BJ (cell line): Measurements from ENCODE around the gene FFAR2. TPM values are rescaled to one million over a fixed set of nuclear protein-coding genes. Genes with fewer than 3 reads are reported as not detected.

Experiments used
- CTCF ChIA-PET: fragments of 350-600 bp; formaldehyde crosslinking; extraction: SDS; loops from one replicate; lab custom pipeline; 2021; ENCODE audit warnings: antibody characterized with exemption, inconsistent platforms; lab: Yijun Ruan, JAX
- POLR2A ChIA-PET: fragments of 300-600 bp; sonication (Branson Sonifier 250); formaldehyde crosslinking; extraction: SDS; loops from one replicate; lab custom pipeline; 2021; ENCODE audit warnings: antibody characterized with exemption; lab: Charles Lee
- DNase-seq: peaks from one replicate; pipeline ENCODE4 v3.0.0-alpha.2; 2011; ENCODE audit warnings: low read depth
- H3K27me3 ChIP-seq: 2 replicates; pipeline ENCODE4 v1.6.0; 2011; ENCODE audit warnings: low read length; ENCODE audit not compliant: control insufficient read depth, insufficient read depth
- H3K36me3 ChIP-seq: 2 replicates; pipeline ENCODE4 v1.5.1; 2011; ENCODE audit warnings: low read length; ENCODE audit not compliant: control insufficient read depth, insufficient read depth
- H3K4me3 ChIP-seq: 2 replicates; pipeline ENCODE4 v1.5.1; 2011; ENCODE audit warnings: low read depth, mild to moderate bottlenecking, control low read depth, low read length
- polyA plus RNA-seq: library from polyadenylated mRNA; depleted of rRNA; stranded (reverse); fragments of >200 nt; gene quantifications from 2 replicates; pipeline ENCODE4 v1.2.3, GENCODE V29; 2011
- TF ChIP-seq, protein P1 (sequence below): IDR thresholded peaks from 2 replicates; pipeline ENCODE4 v1.5.1; 2011; ENCODE audit warnings: low read depth, mild to moderate bottlenecking, control low read depth, inconsistent platforms, low read length, moderate library complexity; ENCODE audit not compliant: insufficient read depth

FFAR2 gene
- polyA plus RNA-seq, 1 experiment: not detected

DNA sequence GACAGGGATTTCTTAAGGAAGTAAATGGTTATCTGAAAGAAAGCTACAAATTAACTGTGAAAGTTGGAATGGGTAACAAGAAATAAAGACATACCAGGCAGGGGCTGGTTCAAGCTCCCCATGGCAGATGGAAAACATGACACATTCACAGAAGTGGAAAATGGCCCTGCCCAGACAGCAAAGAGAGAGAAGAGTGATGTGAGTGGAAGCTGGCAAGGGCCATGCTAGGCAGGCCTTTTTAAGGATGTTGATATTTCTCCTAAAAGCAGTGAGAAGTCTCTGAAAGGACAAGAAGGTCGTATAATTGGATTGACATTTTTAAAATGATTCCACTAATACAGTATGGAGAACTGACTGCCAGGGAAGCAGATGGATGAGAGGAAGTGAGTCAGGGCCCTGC lies 3.3 kb upstream of the FFAR2 start:
- Histone ChIP-seq H3K36me3 (no peaks in the 10 kb centered on the region), H3K4me3 (no peak overlapping the region), H3K27me3 (0 out of 2 replicates have a peak, but pooled peaks cover 4% of the 10 kb centered on the region)
- DNase-seq: no peak
- CTCF ChIA-PET: no interaction called here
- POLR2A ChIA-PET: no interaction called here
- TF ChIP-seq, protein P1, sequence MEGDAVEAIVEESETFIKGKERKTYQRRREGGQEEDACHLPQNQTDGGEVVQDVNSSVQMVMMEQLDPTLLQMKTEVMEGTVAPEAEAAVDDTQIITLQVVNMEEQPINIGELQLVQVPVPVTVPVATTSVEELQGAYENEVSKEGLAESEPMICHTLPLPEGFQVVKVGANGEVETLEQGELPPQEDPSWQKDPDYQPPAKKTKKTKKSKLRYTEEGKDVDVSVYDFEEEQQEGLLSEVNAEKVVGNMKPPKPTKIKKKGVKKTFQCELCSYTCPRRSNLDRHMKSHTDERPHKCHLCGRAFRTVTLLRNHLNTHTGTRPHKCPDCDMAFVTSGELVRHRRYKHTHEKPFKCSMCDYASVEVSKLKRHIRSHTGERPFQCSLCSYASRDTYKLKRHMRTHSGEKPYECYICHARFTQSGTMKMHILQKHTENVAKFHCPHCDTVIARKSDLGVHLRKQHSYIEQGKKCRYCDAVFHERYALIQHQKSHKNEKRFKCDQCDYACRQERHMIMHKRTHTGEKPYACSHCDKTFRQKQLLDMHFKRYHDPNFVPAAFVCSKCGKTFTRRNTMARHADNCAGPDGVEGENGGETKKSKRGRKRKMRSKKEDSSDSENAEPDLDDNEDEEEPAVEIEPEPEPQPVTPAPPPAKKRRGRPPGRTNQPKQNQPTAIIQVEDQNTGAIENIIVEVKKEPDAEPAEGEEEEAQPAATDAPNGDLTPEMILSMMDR: no peak

DNA sequence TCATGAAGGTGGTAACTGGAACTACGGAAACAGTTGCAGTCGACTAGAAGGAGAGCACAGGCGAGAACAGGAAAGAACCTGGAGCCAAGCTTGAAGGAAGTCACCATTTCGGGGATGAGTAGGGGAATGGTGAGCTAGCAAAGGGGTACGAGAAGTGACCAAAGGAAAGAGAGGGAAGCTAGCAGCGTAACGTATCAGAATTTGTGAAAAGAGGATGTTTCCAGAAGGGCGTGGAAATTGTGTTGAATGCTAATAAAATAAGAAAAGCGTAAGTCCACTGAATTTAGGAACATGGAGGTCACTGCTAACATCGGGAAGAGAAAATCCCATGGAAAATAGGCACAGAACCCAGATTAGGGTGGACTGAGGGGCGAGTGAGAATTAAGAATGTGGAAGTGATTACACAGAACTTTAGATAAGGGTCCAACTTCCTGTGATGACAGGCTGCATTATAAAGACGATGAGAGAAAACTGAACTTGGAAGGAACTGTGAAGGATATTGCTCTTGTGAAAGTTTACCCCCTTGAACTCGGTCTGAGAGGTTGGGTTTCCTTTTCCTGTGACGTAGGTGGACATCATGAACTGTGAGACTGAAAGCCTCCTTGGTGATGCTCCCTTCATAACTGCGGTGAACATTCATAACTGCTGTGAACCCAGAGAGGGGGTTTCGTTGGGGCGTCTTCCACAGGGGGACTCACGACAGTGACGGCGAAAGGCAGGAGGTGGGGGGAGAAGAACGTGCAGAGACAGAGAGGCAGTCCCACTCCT lies 2.0 kb upstream of the FFAR2 start:
- H3K4me3 ChIP-seq: no peak overlapping the region
- CTCF ChIA-PET: no interaction called here
- TF ChIP-seq, protein P1: no peak
- DNase-seq: no peak
- POLR2A ChIA-PET: no interaction called here
- H3K36me3 ChIP-seq: no peaks in the 10 kb centered on the region
- H3K27me3 ChIP-seq: 0 out of 2 replicates have a peak, but pooled peaks cover 4% of the 10 kb centered on the region

DNA sequence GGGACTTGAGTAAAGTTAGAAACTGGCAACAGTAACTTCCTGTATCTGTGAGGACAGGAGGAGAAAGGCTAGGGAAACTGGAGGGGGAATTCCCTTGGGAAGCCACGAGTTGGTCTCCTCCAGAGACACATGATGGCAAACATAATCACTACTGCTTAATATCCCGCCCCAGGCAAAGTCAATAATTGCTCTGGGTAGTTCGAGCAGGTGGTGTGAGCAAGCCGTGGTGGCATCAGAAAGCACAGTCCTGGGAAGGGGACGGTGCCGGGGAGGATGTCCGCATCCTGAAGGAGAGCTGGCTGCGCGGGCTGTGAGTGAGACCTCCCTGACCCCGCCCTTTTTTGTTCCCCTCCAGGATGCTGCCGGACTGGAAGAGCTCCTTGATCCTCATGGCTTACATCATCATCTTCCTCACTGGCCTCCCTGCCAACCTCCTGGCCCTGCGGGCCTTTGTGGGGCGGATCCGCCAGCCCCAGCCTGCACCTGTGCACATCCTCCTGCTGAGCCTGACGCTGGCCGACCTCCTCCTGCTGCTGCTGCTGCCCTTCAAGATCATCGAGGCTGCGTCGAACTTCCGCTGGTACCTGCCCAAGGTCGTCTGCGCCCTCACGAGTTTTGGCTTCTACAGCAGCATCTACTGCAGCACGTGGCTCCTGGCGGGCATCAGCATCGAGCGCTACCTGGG lies 1.4 kb downstream of the FFAR2 start:
- no peaks in the 10 kb centered on the region for H3K36me3 ChIP-seq
- no peak overlapping the region for H3K4me3 ChIP-seq
- POLR2A ChIA-PET: interaction anchor here (0.7 kb wide), 1 partner anchor 49 kb away, joined by 20 read pairs; no protein-coding TSS in a partner anchor
- 0 out of 2 replicates have a peak, but pooled peaks cover 2% of the 10 kb centered on the region for H3K27me3 ChIP-seq
- TF ChIP-seq, protein P1: no peak
- CTCF ChIA-PET: no interaction called here
- DNase-seq: no peak

DNA sequence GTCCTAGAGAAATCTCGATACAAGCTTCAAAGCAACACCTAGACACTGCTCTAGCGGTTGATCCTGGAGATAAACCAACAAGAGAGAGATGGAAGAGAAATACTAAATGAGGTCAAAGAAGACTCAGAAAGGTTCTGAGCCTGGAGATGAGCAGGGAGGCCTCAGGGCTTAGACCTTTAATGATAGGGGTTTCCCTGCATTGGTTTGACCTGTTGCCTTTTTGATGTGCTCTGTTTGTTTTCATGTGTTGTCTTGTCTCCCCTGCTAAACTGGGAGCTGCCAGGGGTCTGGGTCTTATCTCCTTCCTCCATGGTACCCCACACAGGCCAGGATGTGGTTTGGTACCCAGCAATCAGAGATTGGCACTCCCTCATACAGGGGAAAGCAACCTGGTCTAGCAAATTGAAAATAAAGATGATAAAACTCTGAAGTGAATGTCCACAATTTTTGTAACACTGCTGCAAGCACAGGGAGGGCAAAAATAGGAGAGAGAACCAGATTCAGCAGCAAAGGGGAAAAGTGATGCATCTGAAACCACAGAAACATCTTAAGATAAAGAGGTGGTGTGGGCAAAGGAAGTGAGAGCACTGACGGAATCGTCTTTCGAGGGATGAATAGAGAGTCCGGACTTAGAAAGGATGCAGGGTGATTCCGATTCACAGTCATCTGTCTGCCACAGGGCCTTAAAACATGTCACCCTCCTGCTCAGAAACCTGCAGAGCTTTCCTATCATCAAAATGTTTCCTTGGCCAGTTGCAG lies 3.5 kb downstream of the FFAR2 start:
- DNase-seq: no peak
- Histone ChIP-seq H3K36me3 (no peaks in the 10 kb centered on the region), H3K27me3 (no peaks in the 10 kb centered on the region), H3K4me3 (no peak overlapping the region)
- TF ChIP-seq, protein P1: no peak
- ChIA-PET CTCF (no interaction called here), POLR2A (no interaction called here)

DNA sequence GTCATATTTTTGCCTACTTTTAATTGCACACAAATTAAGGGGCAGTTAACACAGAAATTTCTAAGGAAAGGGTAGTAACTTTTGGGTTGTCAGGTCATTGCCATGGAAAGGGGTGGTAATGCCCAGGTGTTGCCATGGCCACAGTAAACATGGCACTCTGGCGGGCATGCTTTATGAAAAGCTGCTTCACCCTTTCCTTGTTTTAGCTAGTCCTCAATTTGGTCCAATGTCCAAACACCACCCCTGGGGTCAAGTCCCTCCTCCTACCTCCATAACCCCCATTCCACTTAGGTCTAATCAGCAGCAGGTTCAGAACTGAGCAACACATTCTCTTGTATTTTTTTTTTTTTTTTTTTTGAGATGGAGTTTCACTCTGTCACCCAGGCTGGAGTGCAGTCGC lies 6.6 kb downstream of the FFAR2 start:
- Histone ChIP-seq H3K27me3 (no peaks in the 10 kb centered on the region), H3K4me3 (no peak overlapping the region), H3K36me3 (no peaks in the 10 kb centered on the region)
- TF ChIP-seq, protein P1: no peak
- no peak for DNase-seq
- POLR2A ChIA-PET: no interaction called here
- CTCF ChIA-PET: interaction anchor here (1.4 to 1.5 kb wide), 2 partner anchors 41 to 102 kb away, joined by 4 to 5 read pairs; no protein-coding TSS in a partner anchor
